ENCODE results near the gene UCHL3. TPM values are rescaled to one million over a fixed set of nuclear protein-coding genes. Genes with fewer than 3 reads are reported as not detected.

The UCHL3 gene
- polyA plus RNA-seq, 2 of the 4 experiments (the other 2 are of a cell fraction): 46.6 to 60.7 TPM

DNA sequence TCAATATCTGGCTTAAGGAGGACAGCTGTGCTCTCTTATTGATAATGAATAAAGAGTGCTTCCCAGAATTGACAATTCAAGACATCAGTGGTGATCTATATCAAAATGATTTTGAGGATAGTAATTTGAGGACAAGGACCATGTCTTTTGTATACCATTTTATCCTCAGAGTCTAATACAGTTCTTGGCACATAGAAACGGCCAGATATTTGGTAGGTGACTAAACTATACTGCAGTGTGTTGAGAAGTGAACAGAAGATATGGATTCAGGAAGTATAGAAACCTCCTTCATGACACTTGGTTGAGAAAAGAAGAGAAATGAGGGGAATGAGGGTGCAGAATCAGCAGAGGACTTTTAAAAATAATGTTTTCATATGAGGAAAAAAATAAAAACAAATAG is 70.4 kb downstream of the UCHL3 start (continued):
- TF ChIP-seq, protein P1, sequence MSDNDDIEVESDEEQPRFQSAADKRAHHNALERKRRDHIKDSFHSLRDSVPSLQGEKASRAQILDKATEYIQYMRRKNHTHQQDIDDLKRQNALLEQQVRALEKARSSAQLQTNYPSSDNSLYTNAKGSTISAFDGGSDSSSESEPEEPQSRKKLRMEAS (IDR thresholded peaks at IDR 0.05): no peak

DNA sequence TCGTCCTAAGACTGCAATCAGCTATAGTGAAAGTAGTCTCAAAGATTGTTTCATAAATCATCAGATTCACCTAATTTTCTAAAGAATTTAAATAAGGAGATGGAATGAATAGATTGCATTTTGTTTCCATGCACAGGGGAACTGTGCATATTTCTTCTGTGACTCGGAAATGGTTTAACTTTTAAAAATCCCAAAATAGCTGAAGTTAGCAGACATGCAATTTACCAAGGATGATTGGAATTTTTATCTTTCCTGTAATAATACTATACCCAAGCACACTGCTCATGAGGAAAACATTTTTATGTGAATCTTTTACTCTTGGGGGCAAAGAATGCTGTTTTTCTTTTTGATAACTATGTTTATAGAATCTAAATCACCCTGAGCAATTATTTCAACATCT is 71.6 kb downstream of the UCHL3 start:
- H3K4me1 ChIP-seq: no peaks in the 10 kb centered on the region
- TF ChIP-seq, protein P2, sequence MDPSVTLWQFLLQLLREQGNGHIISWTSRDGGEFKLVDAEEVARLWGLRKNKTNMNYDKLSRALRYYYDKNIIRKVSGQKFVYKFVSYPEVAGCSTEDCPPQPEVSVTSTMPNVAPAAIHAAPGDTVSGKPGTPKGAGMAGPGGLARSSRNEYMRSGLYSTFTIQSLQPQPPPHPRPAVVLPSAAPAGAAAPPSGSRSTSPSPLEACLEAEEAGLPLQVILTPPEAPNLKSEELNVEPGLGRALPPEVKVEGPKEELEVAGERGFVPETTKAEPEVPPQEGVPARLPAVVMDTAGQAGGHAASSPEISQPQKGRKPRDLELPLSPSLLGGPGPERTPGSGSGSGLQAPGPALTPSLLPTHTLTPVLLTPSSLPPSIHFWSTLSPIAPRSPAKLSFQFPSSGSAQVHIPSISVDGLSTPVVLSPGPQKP (IDR thresholded peaks at IDR 0.05; ENCODE audit: low read depth, low read length): no peak
- TF ChIP-seq MAZ (IDR thresholded peaks at IDR 0.05; ENCODE audit: borderline replicate concordance, low read depth, low read length) (no peak), RNF2 (IDR thresholded peaks at IDR 0.05; ENCODE audit: borderline replicate concordance, low read depth) (no peak), CHD4 (IDR thresholded peaks at IDR 0.05; ENCODE audit: borderline replicate concordance) (no peak), EHMT2 (IDR thresholded peaks at IDR 0.05; ENCODE audit: low read depth) (no peak), HOXB13 (CRISPR knock-in tag; IDR thresholded peaks at IDR 0.05; ENCODE audit: low read depth) (no peak), JUN (IDR thresholded peaks at IDR 0.05) (no peak), FOSB (CRISPR knock-in tag; IDR thresholded peaks at IDR 0.05) (no peak), HOXA7 (CRISPR knock-in tag; IDR thresholded peaks at IDR 0.05) (no peak), CBX2 (IDR thresholded peaks at IDR 0.05; ENCODE audit: borderline replicate concordance, low read depth) (no peak), ZC3H11A (IDR thresholded peaks at IDR 0.05) (no peak), TP53 (CRISPR knock-in tag; IDR thresholded peaks at IDR 0.05) (no peak)
- TF ChIP-seq, protein P3, sequence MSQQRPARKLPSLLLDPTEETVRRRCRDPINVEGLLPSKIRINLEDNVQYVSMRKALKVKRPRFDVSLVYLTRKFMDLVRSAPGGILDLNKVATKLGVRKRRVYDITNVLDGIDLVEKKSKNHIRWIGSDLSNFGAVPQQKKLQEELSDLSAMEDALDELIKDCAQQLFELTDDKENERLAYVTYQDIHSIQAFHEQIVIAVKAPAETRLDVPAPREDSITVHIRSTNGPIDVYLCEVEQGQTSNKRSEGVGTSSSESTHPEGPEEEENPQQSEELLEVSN (IDR thresholded peaks at IDR 0.05; ENCODE audit: borderline replicate concordance, low read depth): no peak
- TF ChIP-seq, protein P4, sequence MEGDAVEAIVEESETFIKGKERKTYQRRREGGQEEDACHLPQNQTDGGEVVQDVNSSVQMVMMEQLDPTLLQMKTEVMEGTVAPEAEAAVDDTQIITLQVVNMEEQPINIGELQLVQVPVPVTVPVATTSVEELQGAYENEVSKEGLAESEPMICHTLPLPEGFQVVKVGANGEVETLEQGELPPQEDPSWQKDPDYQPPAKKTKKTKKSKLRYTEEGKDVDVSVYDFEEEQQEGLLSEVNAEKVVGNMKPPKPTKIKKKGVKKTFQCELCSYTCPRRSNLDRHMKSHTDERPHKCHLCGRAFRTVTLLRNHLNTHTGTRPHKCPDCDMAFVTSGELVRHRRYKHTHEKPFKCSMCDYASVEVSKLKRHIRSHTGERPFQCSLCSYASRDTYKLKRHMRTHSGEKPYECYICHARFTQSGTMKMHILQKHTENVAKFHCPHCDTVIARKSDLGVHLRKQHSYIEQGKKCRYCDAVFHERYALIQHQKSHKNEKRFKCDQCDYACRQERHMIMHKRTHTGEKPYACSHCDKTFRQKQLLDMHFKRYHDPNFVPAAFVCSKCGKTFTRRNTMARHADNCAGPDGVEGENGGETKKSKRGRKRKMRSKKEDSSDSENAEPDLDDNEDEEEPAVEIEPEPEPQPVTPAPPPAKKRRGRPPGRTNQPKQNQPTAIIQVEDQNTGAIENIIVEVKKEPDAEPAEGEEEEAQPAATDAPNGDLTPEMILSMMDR (IDR thresholded peaks at IDR 0.05): no peak
- TF ChIP-seq, protein P5, sequence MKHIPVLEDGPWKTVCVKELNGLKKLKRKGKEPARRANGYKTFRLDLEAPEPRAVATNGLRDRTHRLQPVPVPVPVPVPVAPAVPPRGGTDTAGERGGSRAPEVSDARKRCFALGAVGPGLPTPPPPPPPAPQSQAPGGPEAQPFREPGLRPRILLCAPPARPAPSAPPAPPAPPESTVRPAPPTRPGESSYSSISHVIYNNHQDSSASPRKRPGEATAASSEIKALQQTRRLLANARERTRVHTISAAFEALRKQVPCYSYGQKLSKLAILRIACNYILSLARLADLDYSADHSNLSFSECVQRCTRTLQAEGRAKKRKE (CRISPR knock-in tag; IDR thresholded peaks at IDR 0.05; ENCODE audit: low read depth): no peak
- H3K27ac ChIP-seq: no peak overlapping the region
- CTCF ChIA-PET: no interaction called here
- POLR2A ChIA-PET: no interaction called here
- H3K9me3 ChIP-seq: no peaks in the 10 kb centered on the region
- DNase-seq (ENCODE audit: low read depth in 1 of 2, low spot score in 1 of 2) (no peak), ATAC-seq (no peak), FAIRE-seq (no peak)
- H3K4me2 ChIP-seq: no peak overlapping the region
- WGBS (ENCODE audit: missing lambda C conversion rate): 79% methylated on average over 2 of the region's 2 CpGs
- no peak overlapping the region for H3K4me3 ChIP-seq

DNA sequence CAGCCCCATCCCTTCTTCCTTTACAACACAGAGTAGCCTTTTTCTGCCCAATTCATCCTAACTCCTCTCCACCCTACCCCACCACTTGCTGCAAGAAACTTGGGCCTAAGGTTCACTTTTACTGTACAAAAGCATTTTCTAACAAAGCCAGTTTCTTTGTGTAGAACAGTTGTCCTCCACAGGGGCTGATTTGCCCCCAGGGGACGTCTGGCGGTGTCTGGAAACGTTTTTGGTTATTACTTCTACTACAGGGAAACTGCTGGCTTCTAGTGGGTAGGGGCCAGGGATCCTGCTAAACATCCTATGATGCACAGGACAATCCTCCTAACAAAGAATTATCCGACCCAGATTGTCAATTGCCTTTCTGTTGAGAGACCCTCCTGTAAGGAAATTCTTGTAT is 79.2 kb downstream of the UCHL3 start:
- H3K4me1 ChIP-seq: no peaks in the 10 kb centered on the region
- ChIA-PET POLR2A (no interaction called here), CTCF (no interaction called here)
- no peak overlapping the region for H3K4me2 ChIP-seq
- TF ChIP-seq RCOR1 (IDR thresholded peaks at IDR 0.05; ENCODE audit: low read depth, low read length) (no peak), NR3C1 (IDR thresholded peaks at IDR 0.05) (no peak), FOXS1 (CRISPR knock-in tag; IDR thresholded peaks at IDR 0.05) (no peak), CHD2 (IDR thresholded peaks at IDR 0.05; ENCODE audit: low read length, partially characterized antibody) (no peak), RFX5 (IDR thresholded peaks at IDR 0.05) (no peak), CBX8 (IDR thresholded peaks at IDR 0.05) (no peak), CBX2 (IDR thresholded peaks at IDR 0.05; ENCODE audit: borderline replicate concordance, low read depth) (no peak), TFCP2L1 (CRISPR knock-in tag; IDR thresholded peaks at IDR 0.05) (no peak), NFE2L2 (conservative IDR thresholded peaks at IDR 0.05; ENCODE audit: low read length) (no peak)
- TF ChIP-seq, protein P4 (IDR thresholded peaks at IDR 0.05): no peak
- TF ChIP-seq, protein P2 (IDR thresholded peaks at IDR 0.05; ENCODE audit: low read depth, low read length): no peak
- TF ChIP-seq, protein P5 (CRISPR knock-in tag; IDR thresholded peaks at IDR 0.05; ENCODE audit: low read depth): no peak
- no peak for DNase-seq (ENCODE audit: low read depth in 1 of 2, low spot score in 1 of 2)
- 64% methylated on average over 4 of the region's 4 CpGs for WGBS (ENCODE audit: missing lambda C conversion rate)
- H3K27ac ChIP-seq: no peak overlapping the region
- no peak overlapping the region for H3K4me3 ChIP-seq
- ATAC-seq: no peak
- H3K9me3 ChIP-seq: no peaks in the 10 kb centered on the region
- no peak for FAIRE-seq

Data from A549 (cell line).